Measurements from ENCODE around the gene MRPS15.
A peak's percentile ranks its signal among the peaks of the same experiment; 100 is the strongest.
"Not testable (repeated sequence)": the region's sequence is repeated elsewhere in the genome, so short reads cannot be mapped to it uniquely, and the experiment has no call there.

Gene MRPS15

DNA sequence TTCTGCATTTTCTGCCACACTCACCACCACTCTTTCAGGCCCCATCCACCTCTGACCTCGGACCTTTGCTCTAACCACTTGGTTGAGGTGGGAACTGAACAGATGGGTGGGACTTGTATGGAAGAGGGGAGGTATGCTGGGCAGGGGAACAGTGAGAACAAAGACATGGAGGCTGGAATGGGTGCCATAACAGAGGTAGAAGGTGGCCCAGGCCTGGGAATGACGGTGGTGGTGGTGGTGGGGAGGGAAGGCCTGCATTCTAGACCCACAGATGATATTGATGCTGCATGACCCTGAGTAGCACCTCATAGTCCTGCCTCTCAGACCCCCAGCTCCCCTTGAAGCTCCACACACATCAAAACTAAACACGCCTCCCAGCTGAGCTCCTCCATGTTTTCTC lies 23.7 kb upstream of the MRPS15 start:
- H3K4me3 ChIP-seq (ENCODE audit: low read length), result no peak overlapping the region
- DNase-seq (ENCODE audit: low read depth), result no peak
- TF ChIP-seq, protein P1, sequence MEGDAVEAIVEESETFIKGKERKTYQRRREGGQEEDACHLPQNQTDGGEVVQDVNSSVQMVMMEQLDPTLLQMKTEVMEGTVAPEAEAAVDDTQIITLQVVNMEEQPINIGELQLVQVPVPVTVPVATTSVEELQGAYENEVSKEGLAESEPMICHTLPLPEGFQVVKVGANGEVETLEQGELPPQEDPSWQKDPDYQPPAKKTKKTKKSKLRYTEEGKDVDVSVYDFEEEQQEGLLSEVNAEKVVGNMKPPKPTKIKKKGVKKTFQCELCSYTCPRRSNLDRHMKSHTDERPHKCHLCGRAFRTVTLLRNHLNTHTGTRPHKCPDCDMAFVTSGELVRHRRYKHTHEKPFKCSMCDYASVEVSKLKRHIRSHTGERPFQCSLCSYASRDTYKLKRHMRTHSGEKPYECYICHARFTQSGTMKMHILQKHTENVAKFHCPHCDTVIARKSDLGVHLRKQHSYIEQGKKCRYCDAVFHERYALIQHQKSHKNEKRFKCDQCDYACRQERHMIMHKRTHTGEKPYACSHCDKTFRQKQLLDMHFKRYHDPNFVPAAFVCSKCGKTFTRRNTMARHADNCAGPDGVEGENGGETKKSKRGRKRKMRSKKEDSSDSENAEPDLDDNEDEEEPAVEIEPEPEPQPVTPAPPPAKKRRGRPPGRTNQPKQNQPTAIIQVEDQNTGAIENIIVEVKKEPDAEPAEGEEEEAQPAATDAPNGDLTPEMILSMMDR (IDR thresholded peaks at IDR 0.05; ENCODE audit: insufficient read depth, low read depth, low read length, missing control alignments), result no peak

DNA sequence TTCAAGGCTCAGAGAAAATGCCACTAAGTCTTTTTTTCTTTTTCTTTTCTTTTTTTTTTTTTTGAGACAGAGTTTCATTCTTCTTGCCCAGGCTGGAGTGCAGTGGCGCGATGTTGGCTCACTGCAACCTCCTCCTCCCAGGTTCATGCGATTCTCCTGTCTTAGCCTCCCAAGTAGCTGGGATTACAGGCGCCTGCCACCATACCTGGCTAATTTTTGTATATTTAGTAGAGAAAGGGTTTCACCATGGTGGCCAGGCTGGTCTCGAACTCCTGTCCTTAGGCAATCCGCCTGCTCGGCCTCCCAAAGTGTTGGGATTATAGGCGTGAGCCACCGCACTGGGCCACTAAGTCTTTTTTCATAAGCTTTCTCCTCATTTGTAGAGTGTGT lies 23.1 kb upstream of the MRPS15 start:
- DNase-seq (ENCODE audit: low read depth); H3K4me3 ChIP-seq (ENCODE audit: low read length): not testable (repeated sequence)

DNA sequence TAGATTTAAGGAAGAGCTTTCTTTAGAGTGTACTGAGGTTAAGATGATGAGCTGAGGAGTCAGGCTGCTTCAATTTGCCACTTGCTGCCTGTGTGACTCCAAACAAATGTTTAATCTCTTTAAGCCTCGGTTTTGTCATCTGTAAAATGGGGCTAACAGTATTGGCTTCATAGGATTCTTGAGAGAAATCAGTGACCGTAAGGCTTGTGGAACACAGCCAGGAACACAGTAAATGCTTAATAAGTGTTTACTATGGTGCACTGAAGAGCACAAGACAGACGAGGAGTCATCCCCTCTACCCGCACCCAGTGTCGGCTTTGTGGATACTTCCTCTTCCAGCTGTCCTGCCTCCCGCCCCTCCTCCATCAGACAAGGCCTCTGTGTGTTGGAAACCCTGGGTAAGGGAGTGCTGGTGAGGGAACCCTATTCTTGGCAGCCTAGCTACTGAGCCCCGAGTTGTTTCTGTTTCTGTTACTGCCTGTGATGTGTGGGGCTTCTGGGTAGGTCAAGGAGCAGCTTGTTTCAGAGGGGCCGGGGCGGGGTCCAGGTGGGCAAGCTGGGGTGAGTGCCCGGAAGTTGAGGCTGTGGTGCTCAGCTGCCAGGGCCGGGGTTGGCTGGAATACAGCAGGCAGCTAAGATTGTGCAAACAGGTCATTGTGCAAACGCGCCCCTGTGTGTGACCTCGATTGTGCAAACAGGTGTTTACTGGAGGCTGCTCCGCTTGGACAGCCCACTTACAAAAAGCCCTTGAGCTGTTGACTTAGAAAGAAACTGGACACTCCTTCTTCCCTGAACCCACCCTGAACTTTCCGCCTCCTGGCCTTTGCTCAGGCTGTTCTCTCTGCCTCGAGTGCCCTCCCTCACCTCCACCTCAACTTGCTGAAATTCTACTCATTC lies 22.5 kb upstream of the MRPS15 start:
- TF ChIP-seq, protein P1 (IDR thresholded peaks at IDR 0.05; ENCODE audit: insufficient read depth, low read depth, low read length, missing control alignments), result no peak
- DNase-seq (ENCODE audit: low read depth), result peak; percentile 49

DNA sequence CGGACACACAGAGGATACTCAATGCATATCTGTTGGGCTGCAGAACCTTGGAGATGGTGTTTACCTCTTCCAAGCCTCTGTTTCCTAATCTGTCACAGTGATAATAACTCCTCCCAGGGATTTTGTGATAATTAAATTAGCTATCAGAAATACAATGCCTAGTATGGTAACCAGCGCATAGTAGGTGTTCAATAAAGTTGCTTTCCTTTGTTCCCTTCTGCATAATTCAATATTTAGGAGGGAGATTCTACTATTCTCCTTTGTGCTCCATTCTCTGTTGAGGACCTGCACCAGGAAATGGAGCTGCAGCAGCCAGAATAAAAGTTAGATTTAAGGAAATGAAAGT lies 21.9 kb upstream of the MRPS15 start:
- no peak overlapping the region for H3K4me3 ChIP-seq (ENCODE audit: low read length)
- TF ChIP-seq, protein P1 (IDR thresholded peaks at IDR 0.05; ENCODE audit: insufficient read depth, low read depth, low read length, missing control alignments), result no peak
- DNase-seq (ENCODE audit: low read depth), result no peak

More for the DNA sequence above, 22.5 kb upstream of the MRPS15 start:
- H3K4me3 ChIP-seq (ENCODE audit: low read length), result no peak overlapping the region

DNA sequence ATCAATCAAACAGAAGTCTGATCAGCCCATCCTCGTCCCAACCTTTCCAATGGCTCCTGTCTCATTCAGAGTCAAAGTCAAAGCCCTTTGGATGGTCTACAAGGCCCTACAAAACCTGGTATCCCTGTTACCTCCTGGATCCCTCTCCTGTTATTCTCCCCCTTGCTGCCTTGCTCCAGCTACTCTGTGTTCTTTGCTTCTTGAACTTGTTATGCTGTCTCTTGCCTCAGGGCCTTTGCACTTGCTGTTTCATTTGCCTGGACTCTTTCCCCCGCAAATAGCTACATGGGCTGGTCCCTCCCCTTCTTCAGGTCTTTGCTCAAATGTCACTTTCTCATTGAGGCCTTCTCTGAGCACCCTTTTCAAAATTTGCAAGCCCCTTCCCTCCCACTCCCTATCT lies 19.9 kb upstream of the MRPS15 start:
- no peak for DNase-seq (ENCODE audit: low read depth)
- no peak overlapping the region for H3K4me3 ChIP-seq (ENCODE audit: low read length)
- TF ChIP-seq, protein P1 (IDR thresholded peaks at IDR 0.05; ENCODE audit: insufficient read depth, low read depth, low read length, missing control alignments), result no peak

DNA sequence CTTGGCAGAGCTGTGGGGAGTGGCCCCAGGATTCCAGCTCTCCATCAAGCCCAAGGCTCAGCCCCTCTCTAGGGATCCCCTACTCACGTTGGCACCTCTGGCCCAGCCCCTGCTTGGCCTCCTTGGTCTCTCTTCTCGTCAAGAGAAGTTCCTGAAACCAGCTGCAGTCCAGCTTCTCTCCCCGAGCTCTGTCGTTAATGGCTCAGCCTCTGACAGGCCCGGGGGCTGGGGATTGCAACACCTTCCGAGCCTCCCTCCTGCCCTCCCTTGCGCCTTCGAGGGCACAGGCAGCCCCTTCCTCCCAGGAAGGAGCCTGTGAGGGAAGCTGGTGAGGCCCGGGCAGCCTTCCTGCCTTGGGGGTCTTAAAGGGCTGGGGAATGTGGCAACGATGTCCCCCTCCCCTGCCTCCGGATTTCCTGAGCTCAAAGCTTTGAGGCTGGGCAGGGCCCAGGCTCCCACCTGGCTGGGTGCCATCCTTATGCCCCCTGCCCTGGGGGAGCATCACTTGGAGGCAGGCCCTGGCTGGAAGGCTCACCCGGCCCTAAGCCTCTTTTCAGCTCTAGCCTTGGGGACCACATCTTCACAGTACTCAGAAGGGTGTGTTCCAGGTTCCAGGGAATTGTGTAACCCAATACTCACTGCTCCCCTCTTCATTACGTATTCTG lies 18.7 kb upstream of the MRPS15 start, which contains the start of gene CSF3R:
TSS of gene CSF3R (minus strand) at position 190 of the 665 bp plus-strand sequence. CDS start 3,417 bp downstream, outside the sequence.
- H3K4me3 ChIP-seq (ENCODE audit: low read length), result no peak within 1 kb of the TSS
- DNase-seq (ENCODE audit: low read depth), result no peak
- TF ChIP-seq, protein P1 (IDR thresholded peaks at IDR 0.05; ENCODE audit: insufficient read depth, low read depth, low read length, missing control alignments), result no peak
